ENCODE results near the gene FAR2.

The FAR2 gene

GRCh38 chr12:29314416-29314815 is 165.3 kb downstream of the FAR2 start:
- CTCF ChIA-PET = interaction anchor here (0.5 to 4.4 kb wide), 6 partner anchors 52 to 1143 kb away, joined by 3 to 36 read pairs (median 4); no protein-coding TSS in a partner anchor
- H3K4me1 ChIP-seq (ENCODE audit: control insufficient read depth, insufficient read depth, low read length) = no peaks in the 10 kb centered on the region
- no peak for TF ChIP-seq SCRT2 (tag by site-specific recombination; IDR thresholded peaks at IDR 0.05)
- no peak for TF ChIP-seq GLI2 (tag by site-specific recombination; IDR thresholded peaks at IDR 0.05; ENCODE audit: borderline replicate concordance, low read depth)
- TF ChIP-seq ZNF510 (tag by site-specific recombination; IDR thresholded peaks at IDR 0.05; ENCODE audit: insufficient replicate concordance) = no peak
- TF ChIP-seq SALL2 (tag by site-specific recombination; IDR thresholded peaks at IDR 0.05; ENCODE audit: borderline replicate concordance) = no peak
- TF ChIP-seq GLIS2 (tag by site-specific recombination; IDR thresholded peaks at IDR 0.05) = no peak
- H3K9me3 ChIP-seq (ENCODE audit: control insufficient read depth, insufficient read depth, low read depth, low read length) = no peaks in the 10 kb centered on the region
- no peak overlapping the region for H3K4me3 ChIP-seq (ENCODE audit: low read depth, low read length)
- peaks cover 0 to 5% of the 10 kb centered on the region in 2 experiments; a peak in 1 of 3 replicates for H3K36me3 ChIP-seq (ENCODE audit: control insufficient read depth in 2 of 2, insufficient read depth in 1 of 2, low read length in 2 of 2)
- POLR2A ChIA-PET = no interaction called here
- H3K27ac ChIP-seq (ENCODE audit: extremely low read depth, low read depth, low read length) = no peak overlapping the region

DNA sequence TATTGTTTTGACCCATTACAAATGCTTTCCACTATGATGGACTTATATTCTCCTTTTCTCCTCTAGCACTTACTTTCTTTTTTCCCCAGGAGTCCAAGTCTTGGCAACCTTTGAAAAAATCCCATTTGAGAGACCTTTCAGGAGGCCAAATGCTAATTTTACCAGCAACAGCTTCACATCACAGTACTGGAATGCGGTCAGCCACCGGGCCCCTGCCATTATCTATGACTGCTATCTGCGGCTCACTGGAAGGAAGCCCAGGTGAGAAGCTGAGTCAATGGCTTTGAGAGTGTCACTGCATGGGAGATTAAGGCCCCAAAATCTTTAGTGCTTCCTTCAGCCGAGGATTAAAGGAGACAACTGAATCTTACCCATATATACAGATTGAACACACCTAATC is 167.7 kb downstream of the FAR2 start:
- no peak overlapping the region for H3K27ac ChIP-seq (ENCODE audit: extremely low read depth, low read depth, low read length)
- peaks cover 0 to 5% of the 10 kb centered on the region in 2 experiments; a peak in 1 of 3 replicates for H3K36me3 ChIP-seq (ENCODE audit: control insufficient read depth in 2 of 2, insufficient read depth in 1 of 2, low read length in 2 of 2)
- POLR2A ChIA-PET = no interaction called here

DNA sequence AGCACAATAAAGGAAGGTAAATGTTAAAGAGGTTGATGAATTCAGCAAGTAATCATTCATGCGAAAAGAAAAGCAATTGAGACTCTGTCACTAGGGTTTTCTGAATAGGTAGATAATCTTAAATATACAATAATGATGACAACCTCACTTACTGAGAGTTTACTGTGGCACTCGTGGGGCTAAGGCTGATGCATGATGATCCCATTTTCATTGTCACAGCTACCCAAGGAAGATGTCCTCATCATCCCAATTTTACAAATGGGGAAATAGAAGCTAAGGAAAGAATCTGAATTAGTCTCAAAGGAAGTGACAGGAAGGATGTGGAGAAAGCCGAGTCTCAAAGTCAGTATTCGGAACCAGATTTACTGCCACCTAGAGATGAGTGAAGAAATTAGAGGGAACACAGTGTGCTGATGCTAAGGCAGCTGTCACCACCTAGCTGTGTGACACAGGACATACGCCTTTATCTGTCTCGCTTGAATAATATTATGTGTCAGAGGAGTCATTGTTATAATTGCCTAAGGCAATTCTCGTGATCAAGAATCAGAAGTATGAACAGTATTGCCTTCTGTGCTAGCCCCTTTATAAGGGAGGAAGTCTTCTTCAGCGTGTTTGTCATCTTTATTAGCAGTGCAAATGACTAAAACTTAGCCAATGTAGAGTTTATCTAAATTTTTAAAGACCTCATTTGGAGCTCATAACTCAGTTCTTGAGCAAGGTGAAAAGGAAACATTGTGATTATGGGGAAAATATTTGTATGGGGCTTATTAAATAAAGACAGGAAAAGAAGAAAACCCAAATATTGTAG is 168.7 kb downstream of the FAR2 start:
- Histone ChIP-seq H3K4me1 (ENCODE audit: control insufficient read depth, insufficient read depth, low read length) (no peaks in the 10 kb centered on the region), H3K36me3 (ENCODE audit: control insufficient read depth in 2 of 2, insufficient read depth in 1 of 2, low read length in 2 of 2) (peaks cover 0 to 2% of the 10 kb centered on the region in 2 experiments; a peak in 1 of 3 replicates), H3K4me3 (ENCODE audit: low read depth, low read length) (no peak overlapping the region), H3K27ac (ENCODE audit: extremely low read depth, low read depth, low read length) (no peak overlapping the region), H3K9me3 (ENCODE audit: control insufficient read depth, insufficient read depth, low read depth, low read length) (no peaks in the 10 kb centered on the region)
- CTCF ChIA-PET = interaction anchor here (0.6 to 4.4 kb wide), 28 partner anchors 9 to 1478 kb away, joined by 3 to 36 read pairs (median 4); no protein-coding TSS in a partner anchor
- POLR2A ChIA-PET = no interaction called here
- TF ChIP-seq ZNF768 (tag by site-specific recombination; IDR thresholded peaks at IDR 0.05) = no peak
- peak; percentile 94 for TF ChIP-seq ZNF654 (tag by site-specific recombination; IDR thresholded peaks at IDR 0.05; ENCODE audit: low read depth)
- TF ChIP-seq PRDM1 (tag by site-specific recombination; IDR thresholded peaks at IDR 0.05) = peak; percentile 66; the same call in 1 of the 2 replicates
- TF ChIP-seq ZNF248 (tag by site-specific recombination; IDR thresholded peaks at IDR 0.05) = no peak
- TF ChIP-seq ZBTB17 (tag by site-specific recombination; IDR thresholded peaks at IDR 0.05) = peak; percentile 61; the same call in 1 of the 2 replicates
- no peak for TF ChIP-seq ZNF473 (tag by site-specific recombination; IDR thresholded peaks at IDR 0.05)
- no peak for TF ChIP-seq ZNF140 (tag by site-specific recombination; IDR thresholded peaks at IDR 0.05)
- no peak for TF ChIP-seq RBAK (tag by site-specific recombination; IDR thresholded peaks at IDR 0.05)
- TF ChIP-seq ZSCAN23 (tag by site-specific recombination; IDR thresholded peaks at IDR 0.05) = no peak
- TF ChIP-seq ZSCAN4 (tag by site-specific recombination; IDR thresholded peaks at IDR 0.05) = no peak
- no peak for TF ChIP-seq ZNF48 (tag by site-specific recombination; IDR thresholded peaks at IDR 0.05)

More for the DNA sequence above, 167.7 kb downstream of the FAR2 start:
- Histone ChIP-seq H3K4me1 (ENCODE audit: control insufficient read depth, insufficient read depth, low read length) (no peaks in the 10 kb centered on the region), H3K9me3 (ENCODE audit: control insufficient read depth, insufficient read depth, low read depth, low read length) (no peaks in the 10 kb centered on the region), H3K4me3 (ENCODE audit: low read depth, low read length) (no peak overlapping the region)
- CTCF ChIA-PET = interaction anchor here (0.6 to 4.4 kb wide), 13 partner anchors 8 to 821 kb away, joined by 3 to 36 read pairs (median 6); no protein-coding TSS in a partner anchor
- TF ChIP-seq ZSCAN30 (tag by site-specific recombination; IDR thresholded peaks at IDR 0.05) = no peak
- no peak for TF ChIP-seq REST (tag by site-specific recombination; IDR thresholded peaks at IDR 0.05)
- TF ChIP-seq KLF9 (tag by site-specific recombination; IDR thresholded peaks at IDR 0.05; ENCODE audit: low read depth) = no peak
- TF ChIP-seq ZNF138 (tag by site-specific recombination; IDR thresholded peaks at IDR 0.05; ENCODE audit: borderline replicate concordance) = no peak
- no peak for TF ChIP-seq ZNF558 (tag by site-specific recombination; IDR thresholded peaks at IDR 0.05)
- TF ChIP-seq, protein P1, sequence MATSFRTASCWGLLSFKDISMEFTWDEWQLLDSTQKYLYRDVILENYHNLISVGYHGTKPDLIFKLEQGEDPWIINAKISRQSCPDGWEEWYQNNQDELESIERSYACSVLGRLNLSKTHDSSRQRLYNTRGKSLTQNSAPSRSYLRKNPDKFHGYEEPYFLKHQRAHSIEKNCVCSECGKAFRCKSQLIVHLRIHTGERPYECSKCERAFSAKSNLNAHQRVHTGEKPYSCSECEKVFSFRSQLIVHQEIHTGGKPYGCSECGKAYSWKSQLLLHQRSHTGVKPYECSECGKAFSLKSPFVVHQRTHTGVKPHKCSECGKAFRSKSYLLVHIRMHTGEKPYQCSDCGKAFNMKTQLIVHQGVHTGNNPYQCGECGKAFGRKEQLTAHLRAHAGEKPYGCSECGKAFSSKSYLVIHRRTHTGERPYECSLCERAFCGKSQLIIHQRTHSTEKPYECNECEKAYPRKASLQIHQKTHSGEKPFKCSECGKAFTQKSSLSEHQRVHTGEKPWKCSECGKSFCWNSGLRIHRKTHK (tag by site-specific recombination; IDR thresholded peaks at IDR 0.05) = no peak
- no peak for TF ChIP-seq ZNF423 (tag by site-specific recombination; IDR thresholded peaks at IDR 0.05)
- no peak for TF ChIP-seq ZNF768 (tag by site-specific recombination; IDR thresholded peaks at IDR 0.05)
- TF ChIP-seq ZBTB1 (tag by site-specific recombination; IDR thresholded peaks at IDR 0.05) = no peak
